CD8-positive, alpha-beta memory T cell (primary cell): ENCODE measurements around the gene PRIMA1. TPM values are rescaled to one million over a fixed set of nuclear protein-coding genes. Genes with fewer than 3 reads are reported as not detected.

Experiments
- CTCF ChIA-PET: fragments of 350-600 bp; sonication (Branson Sonifier 250); formaldehyde crosslinking; loops from one replicate; lab custom pipeline; 2021; ENCODE audit warnings: antibody characterized with exemption; lab: Charles Lee
- POLR2A ChIA-PET: fragments of 350-600 bp; sonication (Branson Sonifier 250); formaldehyde crosslinking; loops from one replicate; lab custom pipeline; 2021; ENCODE audit warnings: antibody characterized with exemption; lab: Charles Lee
- DNase-seq, 5 donors: peaks; one replicate each; pipeline versions ENCODE4 v3.0.0 to v3.0.0-alpha.2; 2020 to 2022; ENCODE audit warnings: mixed read lengths in 1 of 5
- H3K27ac ChIP-seq: one replicate; pipeline ENCODE4 v1.7.0; 2013; ENCODE audit warnings: low read depth, mild to moderate bottlenecking, low read length, moderate library complexity
- H3K27me3 ChIP-seq: 2 replicates; pipeline ENCODE4 v1.7.0; 2013; ENCODE audit warnings: low read length, mild to moderate bottlenecking; ENCODE audit not compliant: insufficient read depth, poor library complexity, severe bottlenecking
- H3K36me3 ChIP-seq: 2 replicates; pipeline ENCODE4 v1.7.0; 2013; ENCODE audit warnings: mild to moderate bottlenecking, low read length, moderate library complexity; ENCODE audit not compliant: insufficient read depth
- H3K4me1 ChIP-seq: 2 replicates; pipeline ENCODE4 v1.7.0; 2013; ENCODE audit warnings: mild to moderate bottlenecking, low read length, moderate library complexity; ENCODE audit not compliant: insufficient read depth
- H3K4me3 ChIP-seq: 2 replicates; pipeline ENCODE4 v1.7.0; 2013; ENCODE audit warnings: mild to moderate bottlenecking, low read length
- H3K9me3 ChIP-seq: 2 replicates; pipeline ENCODE4 v1.7.0; 2013; ENCODE audit warnings: mild to moderate bottlenecking, low read length
- H3K27ac Mint-ChIP-seq, 8 donors: one replicate each; pipeline ENCODE4 v1.8.0; 2020 to 2021; ENCODE audit warnings: mixed read lengths in 8 of 8, mild to moderate bottlenecking in 6 of 8, inconsistent platforms in 3 of 8, moderate library complexity in 3 of 8
- H3K27me3 Mint-ChIP-seq, 2 donors: one replicate each; pipeline ENCODE4 v1.8.0; 2020 to 2021; ENCODE audit warnings: mixed read lengths in 2 of 2, mild to moderate bottlenecking in 1 of 2, moderate library complexity in 1 of 2
- H3K36me3 Mint-ChIP-seq, 3 donors: one replicate each; pipeline ENCODE4 v1.8.0; 2020 to 2021; ENCODE audit warnings: mixed read lengths in 3 of 3, inconsistent platforms in 1 of 3, mild to moderate bottlenecking in 1 of 3
- H3K4me1 Mint-ChIP-seq, 3 donors: one replicate each; pipeline ENCODE4 v1.8.0; 2020 to 2021; ENCODE audit warnings: mixed read lengths in 3 of 3, inconsistent platforms in 1 of 3, mild to moderate bottlenecking in 1 of 3
- H3K4me3 Mint-ChIP-seq, 7 donors: one replicate each; pipeline ENCODE4 v1.8.0; 2020 to 2021; ENCODE audit warnings: mixed read lengths in 7 of 7, mild to moderate bottlenecking in 6 of 7, moderate library complexity in 4 of 7, inconsistent platforms in 2 of 7
- H3K9me3 Mint-ChIP-seq, 5 donors: one replicate each; pipeline ENCODE4 v1.8.0; 2020 to 2022; ENCODE audit warnings: mixed read lengths in 5 of 5, mild to moderate bottlenecking in 3 of 5, moderate library complexity in 2 of 5, inconsistent platforms in 1 of 5
- polyA plus RNA-seq: library from polyadenylated mRNA; unstranded; fragments of 300-500 nt; fragmentation: Illumina TruSeq; gene quantifications from one replicate; pipeline ENCODE4 v1.2.3, GENCODE V29; 2021
- total RNA-seq, 2 experiments: library from RNA; stranded (reverse); gene quantifications; one replicate each; pipeline ENCODE4 v1.2.3, GENCODE V29; 2021

PRIMA1 gene
- total and polyA plus RNA-seq, 3 experiments from 2014 or later, result not detected

DNA sequence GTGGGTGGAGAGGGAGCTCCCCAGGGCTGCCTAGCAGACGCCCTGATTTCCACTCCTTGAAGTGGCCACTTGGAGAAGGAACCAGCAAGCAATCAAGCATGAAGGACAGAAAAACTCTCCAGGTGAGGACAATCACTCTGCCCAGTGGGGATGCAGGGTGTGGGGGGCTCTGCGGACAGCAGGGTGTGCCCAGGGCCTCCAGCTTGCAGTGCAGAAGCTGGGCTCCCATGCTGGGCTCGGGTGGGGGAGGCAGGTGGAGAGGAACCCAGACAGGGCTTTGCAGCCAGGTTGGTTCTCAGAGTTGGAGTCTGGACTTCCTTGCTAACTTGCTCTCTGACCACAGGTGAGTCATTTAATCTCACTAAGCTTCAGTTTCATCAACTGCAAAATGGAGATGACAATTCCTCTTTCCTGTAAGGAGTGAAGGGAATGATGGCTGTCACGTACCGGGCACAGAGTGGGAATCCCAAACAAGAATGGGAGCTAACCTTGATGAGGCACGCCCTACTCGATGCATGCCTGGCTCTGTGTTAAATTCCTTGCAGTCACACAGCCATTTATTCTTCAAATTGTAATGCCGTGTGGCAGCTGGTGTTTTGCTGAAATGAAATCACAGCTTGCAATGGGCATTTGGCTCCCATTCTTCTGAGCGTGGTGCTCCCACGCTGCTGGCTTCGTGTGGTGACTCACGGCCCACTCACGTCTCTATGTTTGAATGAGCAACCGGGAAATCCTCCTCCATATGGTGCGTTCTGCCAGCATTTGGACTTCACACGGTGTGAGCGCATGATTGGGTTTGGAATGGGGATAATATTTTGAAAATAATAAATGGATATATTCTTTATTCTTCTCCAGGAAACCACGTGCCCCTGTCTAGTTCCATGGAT lies 75.2 kb downstream of the PRIMA1 start:
- Mint-ChIP-seq H3K36me3 (no peaks in the 10 kb centered on the region), H3K4me1 (no peaks in the 10 kb centered on the region), H3K9me3 (peaks cover 0 to 2% (median 0%) of the 10 kb centered on the region in 5 donors), H3K4me3 (no peak overlapping the region), H3K27ac (no peak overlapping the region), H3K27me3 (peaks cover 6 to 17% of the 10 kb centered on the region in 2 donors)
- POLR2A ChIA-PET, result no interaction called here
- Histone ChIP-seq H3K27ac (no peak overlapping the region), H3K9me3 (no peaks in the 10 kb centered on the region), H3K36me3 (no peaks in the 10 kb centered on the region), H3K4me1 (no peaks in the 10 kb centered on the region), H3K4me3 (no peak overlapping the region), H3K27me3 (no peaks in the 10 kb centered on the region)
- CTCF ChIA-PET, result no interaction called here
- DNase-seq, result no peak

DNA sequence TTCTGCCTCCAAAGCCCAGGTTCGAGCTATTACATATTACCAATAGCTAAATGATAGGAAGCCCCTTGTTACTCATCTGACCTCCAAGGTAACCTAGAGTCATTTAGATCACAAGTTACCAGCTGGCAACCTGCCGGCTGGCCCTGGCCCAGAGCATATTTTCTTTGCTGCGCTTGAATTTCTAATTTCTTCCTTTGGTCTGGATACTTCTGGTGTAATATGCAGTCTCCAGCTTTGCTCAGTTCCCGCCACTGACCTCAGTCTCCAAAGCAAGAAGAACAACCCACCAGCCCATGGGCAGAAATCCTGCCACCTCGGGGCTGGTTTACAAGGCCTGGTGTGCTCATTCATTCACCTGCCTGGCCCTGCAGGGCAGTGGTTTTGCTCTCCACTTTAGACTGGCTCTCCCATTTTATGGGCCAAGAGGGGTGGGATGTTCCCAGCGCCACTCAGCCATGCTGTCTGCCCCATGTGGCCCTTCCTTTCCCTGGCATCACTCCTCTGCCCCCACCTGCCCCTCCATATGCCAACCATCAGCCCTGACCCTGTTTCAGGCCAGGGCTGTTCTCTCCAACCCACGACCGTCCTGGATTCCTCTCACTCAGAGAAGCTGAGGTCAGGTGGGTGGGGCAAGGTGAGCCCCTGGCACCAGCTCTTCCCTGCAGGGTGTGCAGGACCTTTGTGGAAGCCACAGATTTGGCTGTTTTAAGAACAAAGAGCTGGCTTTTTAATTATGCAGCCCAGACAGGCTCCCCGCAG lies 76.0 kb downstream of the PRIMA1 start:
- ChIA-PET CTCF (no interaction called here), POLR2A (no interaction called here)
- Mint-ChIP-seq H3K4me3 (no peak overlapping the region), H3K27ac (no peak overlapping the region), H3K9me3 (peaks cover 0 to 2% (median 0%) of the 10 kb centered on the region in 5 donors), H3K36me3 (no peaks in the 10 kb centered on the region), H3K27me3 (peaks cover 5 to 17% of the 10 kb centered on the region in 2 donors), H3K4me1 (no peaks in the 10 kb centered on the region)
- Histone ChIP-seq H3K36me3 (no peaks in the 10 kb centered on the region), H3K27ac (no peak overlapping the region), H3K4me3 (no peak overlapping the region), H3K27me3 (no peaks in the 10 kb centered on the region), H3K9me3 (no peaks in the 10 kb centered on the region), H3K4me1 (no peaks in the 10 kb centered on the region)
- DNase-seq, result no peak

DNA sequence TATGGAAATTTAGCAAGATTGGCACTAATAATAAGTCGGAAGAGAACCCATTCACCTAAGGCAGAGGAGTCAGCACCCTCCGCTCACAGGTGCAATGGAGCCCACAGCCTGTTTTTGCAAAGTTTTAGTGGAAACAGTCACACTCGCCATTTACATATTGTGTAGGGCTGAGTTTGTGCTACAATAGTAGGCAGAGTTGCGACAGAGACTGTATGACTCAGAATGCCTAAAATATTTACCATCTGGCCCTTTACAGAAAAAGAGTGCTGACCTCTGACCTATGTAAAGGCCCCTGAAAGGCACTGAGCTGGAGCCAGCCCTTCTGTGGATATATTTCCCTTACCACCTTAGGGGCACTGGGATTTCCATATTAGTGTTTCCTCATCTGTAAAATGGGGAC lies 79.0 kb downstream of the PRIMA1 start:
- H3K4me3 ChIP-seq, result no peak overlapping the region
- H3K9me3 Mint-ChIP-seq, result no peaks in the 10 kb centered on the region
- DNase-seq, result no peak
- H3K27ac ChIP-seq, result no peak overlapping the region
- ChIA-PET CTCF (no interaction called here), POLR2A (no interaction called here)
- H3K4me1 ChIP-seq, result no peaks in the 10 kb centered on the region
- peaks cover 4 to 14% of the 10 kb centered on the region in 2 donors for H3K27me3 Mint-ChIP-seq
- H3K27me3 ChIP-seq, result no peaks in the 10 kb centered on the region
- no peaks in the 10 kb centered on the region for H3K36me3 ChIP-seq
- no peaks in the 10 kb centered on the region for H3K9me3 ChIP-seq
- H3K4me1 Mint-ChIP-seq, result no peaks in the 10 kb centered on the region
- no peak overlapping the region for H3K4me3 Mint-ChIP-seq
- H3K27ac Mint-ChIP-seq, result no peak overlapping the region
- H3K36me3 Mint-ChIP-seq, result no peaks in the 10 kb centered on the region

DNA sequence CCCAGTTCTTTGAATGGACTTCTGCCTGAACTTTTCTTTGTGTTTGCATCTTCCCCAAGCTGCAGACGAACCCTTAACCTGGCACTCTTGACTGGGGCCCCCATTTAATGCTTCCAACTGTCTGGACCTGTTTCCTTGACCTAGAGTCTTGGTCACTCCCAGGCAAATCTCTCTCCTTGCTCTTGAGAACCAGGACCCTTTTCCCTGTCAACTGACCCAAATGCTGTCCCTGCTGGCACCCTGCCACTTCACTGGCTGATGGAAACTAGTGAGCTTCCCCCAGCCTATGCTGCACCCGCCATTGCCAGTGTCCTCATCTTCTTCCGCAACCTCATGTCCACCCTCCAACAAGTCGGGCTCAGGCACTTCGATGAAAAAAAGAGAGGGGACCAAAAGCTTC lies 79.5 kb downstream of the PRIMA1 start:
- H3K9me3 Mint-ChIP-seq, result no peaks in the 10 kb centered on the region
- POLR2A ChIA-PET, result no interaction called here

DNA sequence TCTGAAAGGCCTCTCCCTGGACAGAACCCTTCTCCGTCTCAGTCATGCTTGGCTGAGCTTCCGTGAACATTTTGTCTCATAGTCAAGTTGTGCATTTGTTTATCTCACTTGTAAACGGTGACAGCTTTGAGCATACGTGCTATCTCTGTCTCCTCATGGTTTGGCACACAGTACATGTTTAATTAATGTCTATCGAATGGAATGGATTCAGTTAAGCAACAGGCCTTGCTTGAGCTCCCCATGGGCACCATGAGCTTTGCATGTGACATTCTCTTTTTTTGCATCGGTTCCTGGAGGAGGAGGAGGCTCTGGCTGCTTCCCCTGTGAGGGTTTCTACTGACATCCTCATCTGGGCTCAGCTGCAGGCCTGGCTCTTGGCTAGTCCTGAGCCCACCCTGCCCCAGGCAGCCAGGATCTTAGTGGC lies 80.0 kb downstream of the PRIMA1 start:
- no peak overlapping the region for H3K27ac Mint-ChIP-seq
- Histone ChIP-seq H3K4me1 (no peaks in the 10 kb centered on the region), H3K27me3 (no peaks in the 10 kb centered on the region), H3K9me3 (no peaks in the 10 kb centered on the region), H3K27ac (no peak overlapping the region), H3K4me3 (no peak overlapping the region), H3K36me3 (no peaks in the 10 kb centered on the region)
- POLR2A ChIA-PET, result no interaction called here
- no peak overlapping the region for H3K4me3 Mint-ChIP-seq
- no peak for DNase-seq
- CTCF ChIA-PET, result no interaction called here
- H3K9me3 Mint-ChIP-seq, result peaks cover 0 to 2% (median 0%) of the 10 kb centered on the region in 5 donors
- H3K36me3 Mint-ChIP-seq, result no peaks in the 10 kb centered on the region
- H3K4me1 Mint-ChIP-seq, result no peaks in the 10 kb centered on the region
- H3K27me3 Mint-ChIP-seq, result peaks cover 4 to 21% of the 10 kb centered on the region in 2 donors

More for the DNA sequence above, 79.5 kb downstream of the PRIMA1 start:
- H3K36me3 Mint-ChIP-seq, result no peaks in the 10 kb centered on the region
- H3K27ac ChIP-seq, result no peak overlapping the region
- H3K27me3 Mint-ChIP-seq, result peaks cover 4 to 16% of the 10 kb centered on the region in 2 donors
- no peak overlapping the region for H3K4me3 Mint-ChIP-seq
- no peaks in the 10 kb centered on the region for H3K4me1 ChIP-seq
- H3K27ac Mint-ChIP-seq, result no peak overlapping the region
- no peaks in the 10 kb centered on the region for H3K4me1 Mint-ChIP-seq
- no peak overlapping the region for H3K4me3 ChIP-seq
- DNase-seq, result no peak
- CTCF ChIA-PET, result no interaction called here
- no peaks in the 10 kb centered on the region for H3K9me3 ChIP-seq
- H3K36me3 ChIP-seq, result no peaks in the 10 kb centered on the region
- no peaks in the 10 kb centered on the region for H3K27me3 ChIP-seq

DNA sequence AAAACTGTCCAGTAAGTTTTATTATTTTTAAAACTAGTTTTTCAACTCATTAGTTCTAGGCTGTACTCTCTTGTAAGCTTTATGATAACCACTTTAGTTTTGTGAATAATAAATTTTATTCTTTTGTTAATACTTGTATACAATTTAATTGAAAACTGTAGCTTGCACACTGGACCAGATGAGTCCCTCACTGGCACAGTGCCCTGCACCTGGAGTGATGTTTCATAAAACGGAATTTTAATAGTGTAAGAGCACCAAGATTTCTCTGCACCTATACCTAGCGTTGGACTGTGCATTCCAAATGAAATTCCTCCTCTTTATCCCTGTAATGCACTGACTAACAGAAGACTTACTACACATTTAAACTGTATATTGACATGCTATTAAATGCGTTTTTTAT lies 80.8 kb downstream of the PRIMA1 start:
- H3K9me3 Mint-ChIP-seq, result peaks cover 0 to 6% (median 0%) of the 10 kb centered on the region in 5 donors
- no peaks in the 10 kb centered on the region for H3K27me3 ChIP-seq
- no peaks in the 10 kb centered on the region for H3K4me1 ChIP-seq
- H3K4me1 Mint-ChIP-seq, result no peaks in the 10 kb centered on the region
- H3K27me3 Mint-ChIP-seq, result peaks cover 4 to 28% of the 10 kb centered on the region in 2 donors
- no peaks in the 10 kb centered on the region for H3K36me3 Mint-ChIP-seq
- ChIA-PET CTCF (no interaction called here), POLR2A (no interaction called here)
- no peak overlapping the region for H3K4me3 ChIP-seq
- no peak overlapping the region for H3K4me3 Mint-ChIP-seq
- H3K27ac ChIP-seq, result no peak overlapping the region
- H3K9me3 ChIP-seq, result no peaks in the 10 kb centered on the region
- H3K36me3 ChIP-seq, result no peaks in the 10 kb centered on the region
- no peak overlapping the region for H3K27ac Mint-ChIP-seq
- DNase-seq, result no peak

DNA sequence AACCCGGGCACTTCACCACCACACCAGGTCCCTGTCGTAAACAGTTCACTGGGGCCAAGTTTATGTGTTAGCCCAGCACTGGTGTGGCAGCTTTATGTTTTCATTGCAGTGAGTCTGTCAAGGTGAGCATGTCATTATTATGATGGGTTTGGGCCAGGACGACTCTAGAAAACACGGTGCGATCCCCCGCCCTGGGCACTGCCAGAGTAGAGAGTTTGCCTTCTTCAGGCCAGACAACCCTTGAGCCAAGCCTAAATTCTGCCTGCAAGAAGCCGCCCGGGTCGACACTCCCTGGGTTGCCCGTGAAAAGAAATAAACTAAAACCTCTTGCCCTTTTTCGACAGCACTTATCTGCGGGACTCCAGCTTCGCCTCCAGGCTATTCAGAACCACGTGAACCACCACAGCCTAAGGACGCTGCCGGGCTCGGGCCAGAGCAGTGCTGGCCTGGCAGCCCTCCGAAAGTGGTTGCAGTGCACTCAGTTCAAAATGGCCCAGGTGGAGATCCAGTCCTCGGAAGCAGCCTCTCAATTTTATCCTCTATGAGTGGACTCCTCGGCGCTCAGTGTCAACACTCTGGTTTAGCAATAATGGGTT lies 81.8 kb downstream of the PRIMA1 start:
- Mint-ChIP-seq H3K9me3 (peaks cover 0 to 6% (median 0%) of the 10 kb centered on the region in 5 donors), H3K4me3 (no peak overlapping the region), H3K27ac (no peak overlapping the region), H3K4me1 (no peaks in the 10 kb centered on the region), H3K36me3 (no peaks in the 10 kb centered on the region), H3K27me3 (peaks cover 7 to 38% of the 10 kb centered on the region in 2 donors)
- no peak for DNase-seq
- no peaks in the 10 kb centered on the region for H3K9me3 ChIP-seq
- ChIA-PET CTCF (no interaction called here), POLR2A (no interaction called here)
- H3K4me3 ChIP-seq, result no peak overlapping the region
- H3K4me1 ChIP-seq, result no peaks in the 10 kb centered on the region
- H3K27ac ChIP-seq, result no peak overlapping the region
- H3K27me3 ChIP-seq, result no peaks in the 10 kb centered on the region
- H3K36me3 ChIP-seq, result no peaks in the 10 kb centered on the region
